Measurements from ENCODE around the gene ELP2.
"Not testable (repeated sequence)": the region's sequence is repeated elsewhere in the genome, so short reads cannot be mapped to it uniquely, and the experiment has no call there.

The ELP2 gene

DNA sequence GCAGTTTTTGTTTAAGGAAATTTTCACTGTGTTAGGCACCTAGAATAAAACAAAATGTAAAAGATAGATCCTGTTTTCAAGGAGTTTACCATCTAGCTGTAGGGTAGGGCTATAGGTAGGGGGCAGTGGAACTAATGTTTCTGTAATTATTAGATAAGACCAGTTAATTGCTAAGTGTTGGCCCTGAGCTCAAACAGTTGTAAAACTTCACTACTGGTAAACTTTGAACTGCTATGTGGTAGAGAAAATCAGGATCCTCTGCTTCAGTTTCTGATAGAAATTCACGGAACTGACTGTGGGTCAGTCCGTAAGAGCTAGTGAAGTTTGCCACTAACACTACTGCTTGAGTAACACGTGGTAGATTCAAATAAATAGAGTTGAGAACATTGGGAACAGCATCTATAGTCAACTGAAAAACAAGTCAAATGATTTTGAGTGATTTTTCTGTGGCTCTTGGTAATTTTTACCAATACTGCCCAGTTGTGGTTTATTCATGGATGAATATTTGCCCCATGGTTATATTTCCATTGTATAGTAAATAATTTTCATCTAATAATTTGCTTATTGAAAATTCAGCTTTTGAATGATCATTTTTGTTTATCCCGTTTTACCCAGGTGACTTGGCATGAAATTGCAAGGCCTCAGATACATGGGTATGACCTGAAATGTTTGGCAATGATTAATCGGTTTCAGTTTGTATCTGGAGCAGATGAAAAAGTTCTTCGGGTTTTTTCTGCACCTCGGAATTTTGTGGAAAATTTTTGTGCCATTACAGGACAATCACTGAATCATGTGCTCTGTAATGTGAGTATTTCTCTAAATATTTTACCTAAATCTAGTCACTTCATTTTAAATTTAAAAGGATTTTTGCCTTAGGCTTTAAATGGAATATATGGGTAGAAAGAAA, 26.4 kb downstream of the ELP2 start:
- DNase-seq (ENCODE audit: extremely low read depth in 1 of 2, low read depth in 1 of 2): no peak

DNA sequence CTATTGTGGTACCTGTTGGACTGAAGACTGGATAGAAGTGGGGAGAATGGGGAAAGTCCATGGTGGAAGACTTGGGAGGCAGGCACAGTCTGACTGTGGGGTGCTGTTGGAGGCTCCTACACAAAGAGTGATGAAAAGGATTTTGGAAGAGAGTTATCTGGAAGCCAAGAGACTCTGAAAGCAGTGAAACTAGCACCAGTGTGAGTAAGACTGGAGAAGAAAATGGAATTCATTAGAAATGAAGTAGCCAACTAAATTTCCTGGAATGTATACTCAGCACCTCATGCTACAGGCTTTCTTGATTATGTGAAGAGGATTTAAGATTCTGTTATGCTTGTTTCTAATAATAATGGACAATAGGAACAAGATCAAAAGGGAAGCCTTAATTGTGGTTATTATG, 27.7 kb downstream of the ELP2 start:
- no peak for DNase-seq (ENCODE audit: extremely low read depth in 1 of 2, low read depth in 1 of 2)

DNA sequence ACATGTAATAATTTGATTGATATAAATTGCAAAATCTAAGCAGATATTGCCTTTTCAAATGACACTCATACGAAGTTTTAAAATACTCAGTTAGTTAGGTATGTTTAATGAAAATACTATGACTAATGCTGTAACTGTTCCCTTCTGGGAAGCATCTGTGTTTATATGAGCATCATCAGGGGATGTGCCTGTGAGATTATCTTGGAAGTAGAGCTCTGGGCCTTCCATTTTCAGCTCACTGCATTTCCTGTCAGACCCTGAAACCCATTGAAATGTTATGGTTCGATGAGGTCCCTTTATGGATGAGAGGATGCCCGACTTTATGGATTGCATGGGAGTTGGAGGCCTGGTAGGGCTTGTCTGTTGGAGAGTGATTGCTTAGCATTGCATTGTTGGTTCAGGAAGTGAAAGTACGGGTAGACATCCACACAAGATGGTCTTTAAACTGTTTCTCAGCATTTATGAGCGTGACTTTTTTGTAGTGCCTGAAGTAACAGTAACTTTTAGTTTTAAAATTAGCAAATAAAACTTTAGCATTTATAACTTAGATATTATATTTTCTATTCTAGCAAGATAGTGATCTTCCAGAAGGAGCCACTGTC, 28.7 kb downstream of the ELP2 start:
- DNase-seq (ENCODE audit: extremely low read depth in 1 of 2, low read depth in 1 of 2): no peak

DNA sequence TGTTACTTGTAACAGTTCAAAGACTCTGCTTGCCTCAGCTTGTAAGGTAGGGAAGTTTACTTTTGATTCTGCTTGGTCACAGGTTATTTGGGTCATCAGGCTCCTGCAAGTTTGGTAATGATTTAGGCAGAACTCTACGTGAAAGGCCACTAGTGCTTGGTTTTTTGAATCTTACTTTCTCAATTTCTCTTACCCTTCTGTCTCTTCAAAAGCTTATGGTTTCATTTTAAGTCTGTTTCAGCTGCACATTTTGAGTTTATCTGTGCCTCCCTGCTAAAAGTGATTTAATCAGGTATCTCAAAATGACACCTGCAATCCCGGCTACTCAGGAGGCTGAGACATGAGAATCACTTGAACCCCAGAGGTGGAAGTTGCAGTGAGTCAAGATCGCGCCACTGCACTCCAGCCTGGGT, 31.3 kb downstream of the ELP2 start:
- DNase-seq (ENCODE audit: extremely low read depth in 1 of 2, low read depth in 1 of 2): no peak

DNA sequence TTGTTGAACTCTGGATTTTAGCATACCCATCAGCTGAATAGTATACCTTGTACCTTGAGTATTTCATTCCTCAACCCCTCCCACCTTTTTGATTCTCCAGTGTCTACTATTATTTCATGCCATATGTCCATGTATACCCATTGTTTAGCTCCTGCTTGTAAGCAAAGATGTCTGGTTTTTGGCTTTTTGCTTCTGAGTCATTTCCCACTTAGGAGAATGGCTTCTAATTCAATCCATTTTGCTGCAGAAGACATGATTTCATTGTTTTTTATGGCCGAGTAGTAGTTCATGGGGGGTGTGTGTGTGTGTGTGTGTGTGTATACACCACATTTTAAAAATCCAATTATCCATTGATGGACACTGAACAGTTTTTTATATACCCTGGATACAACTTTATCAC, 33.3 kb downstream of the ELP2 start:
- no peak for DNase-seq (ENCODE audit: extremely low read depth in 1 of 2, low read depth in 1 of 2)

DNA sequence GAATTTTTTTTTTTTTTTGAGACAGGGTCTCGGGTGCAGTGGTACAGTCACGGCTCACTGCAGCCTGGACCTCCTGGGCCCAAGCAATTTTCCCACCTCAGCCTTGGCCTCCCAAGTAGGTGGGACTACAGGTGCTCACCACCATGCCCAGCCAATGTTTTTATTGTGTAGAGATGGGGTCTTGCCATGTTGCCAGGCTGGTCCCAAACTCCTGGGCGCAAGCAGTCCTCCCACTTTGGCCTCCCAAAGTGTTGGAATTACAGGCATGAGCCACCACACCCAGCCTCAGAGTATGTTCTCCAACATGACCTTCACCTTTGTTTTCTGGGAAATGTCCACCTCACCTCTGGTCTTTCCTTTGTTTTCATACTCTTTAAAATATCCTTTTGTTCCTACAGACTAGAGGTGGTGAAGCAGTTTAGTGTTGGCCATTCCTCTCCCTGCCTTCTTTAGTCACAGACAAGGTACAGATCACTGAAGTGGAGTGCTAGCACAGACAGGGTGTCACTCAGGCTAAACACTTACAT, 38.1 kb downstream of the ELP2 start:
- no peak for DNase-seq (ENCODE audit: extremely low read depth in 1 of 2, low read depth in 1 of 2)

DNA sequence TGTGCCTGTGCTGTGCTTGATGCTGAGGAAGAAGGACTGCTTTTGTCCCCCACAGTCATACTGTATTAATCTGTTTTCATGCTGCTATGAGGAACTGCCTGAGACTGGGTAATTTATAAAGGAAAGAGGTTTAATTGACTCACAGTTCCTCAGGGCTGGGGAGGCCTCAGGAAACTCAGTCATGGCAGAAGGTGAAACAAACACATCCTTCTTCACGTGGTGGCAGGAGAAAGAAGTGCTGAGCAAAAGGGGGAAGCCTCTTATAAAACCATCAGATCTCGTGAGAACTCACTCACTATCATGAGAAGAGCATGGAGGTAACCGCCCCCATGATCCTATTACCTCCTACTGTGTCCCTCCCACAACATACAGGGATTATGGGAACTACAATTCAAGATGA, 38.6 kb downstream of the ELP2 start:
- DNase-seq (ENCODE audit: extremely low read depth in 1 of 2, low read depth in 1 of 2): not testable (repeated sequence)

DNA sequence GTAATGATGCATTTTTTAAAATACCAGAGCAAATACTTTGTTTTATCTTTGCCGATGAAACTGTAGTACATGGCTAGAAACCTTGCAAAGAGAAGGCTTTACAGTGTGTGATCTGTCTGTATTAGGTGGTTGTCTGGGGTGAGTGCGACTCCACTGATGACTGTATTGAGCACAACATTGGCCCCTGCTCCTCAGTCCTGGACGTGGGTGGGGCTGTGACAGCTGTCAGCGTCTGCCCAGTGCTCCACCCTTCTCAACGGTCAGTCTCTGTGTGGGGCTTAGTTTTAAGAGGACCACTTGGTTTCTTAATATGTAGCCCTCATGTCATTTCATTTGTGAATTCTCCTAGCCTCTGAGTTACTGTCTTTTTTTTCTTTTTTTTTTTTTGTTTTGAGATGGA, 40.2 kb downstream of the ELP2 start:
- DNase-seq (ENCODE audit: extremely low read depth in 1 of 2, low read depth in 1 of 2): no peak

DNA sequence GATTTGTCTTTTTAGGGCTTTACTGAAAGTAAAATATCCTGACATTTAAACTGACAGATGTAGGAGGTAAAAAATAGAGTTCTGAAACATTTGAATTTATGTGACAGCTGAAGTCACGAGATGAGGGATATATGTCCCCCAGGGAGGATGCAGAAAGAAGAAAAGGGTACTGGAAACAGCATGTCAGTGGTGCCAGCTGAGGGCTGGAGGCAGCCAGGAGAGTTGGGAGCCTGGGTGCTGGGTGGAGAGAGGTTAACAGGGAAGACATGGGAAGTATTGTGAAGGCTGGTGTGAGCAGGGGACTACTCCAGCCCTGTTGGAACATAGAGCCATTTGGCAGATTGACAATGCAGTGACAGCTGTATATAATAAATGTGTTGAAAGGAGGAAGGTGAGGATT, 45.8 kb downstream of the ELP2 start:
- DNase-seq (ENCODE audit: extremely low read depth in 1 of 2, low read depth in 1 of 2): no peak

DNA sequence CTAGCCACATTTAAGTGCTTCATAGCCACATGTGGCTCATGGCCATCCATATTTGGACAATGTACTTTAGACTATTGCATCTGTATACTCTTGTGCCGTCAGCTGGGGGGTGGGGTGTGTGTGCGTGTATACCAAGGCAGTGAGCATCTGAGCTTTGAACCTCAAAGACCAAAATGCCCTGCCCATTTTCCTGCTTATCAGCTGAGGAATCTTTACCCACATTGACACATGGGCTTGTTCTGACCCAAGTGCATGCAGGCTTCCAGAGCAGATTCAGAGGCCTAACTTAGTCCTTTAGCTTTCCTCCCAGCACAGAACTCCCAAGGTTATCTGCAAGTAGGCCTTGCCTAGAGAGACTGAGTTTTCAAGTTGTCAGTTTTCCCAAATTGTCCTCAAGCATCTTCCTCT, 46.5 kb downstream of the ELP2 start:
- DNase-seq (ENCODE audit: extremely low read depth in 1 of 2, low read depth in 1 of 2): no peak

DNA sequence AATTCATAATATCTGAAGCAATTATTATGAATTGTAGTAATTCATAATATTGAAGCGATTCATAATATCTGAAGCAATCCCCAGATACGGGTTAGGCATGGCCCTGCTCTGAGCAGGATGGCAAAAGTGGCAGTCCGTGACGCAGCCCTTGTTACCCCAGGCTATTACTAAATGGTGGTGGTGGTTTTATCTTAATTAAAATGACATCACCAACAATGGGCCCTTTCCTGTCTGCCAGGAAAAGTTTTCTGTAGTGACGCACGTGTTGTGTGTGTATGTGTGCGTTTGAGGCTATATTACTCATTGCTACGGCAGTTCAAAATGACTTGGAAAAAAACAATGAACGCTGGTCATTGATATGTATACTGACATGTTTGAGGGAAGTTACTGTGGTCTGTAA, 47.0 kb downstream of the ELP2 start:
- DNase-seq (ENCODE audit: extremely low read depth in 1 of 2, low read depth in 1 of 2): no peak

DNA sequence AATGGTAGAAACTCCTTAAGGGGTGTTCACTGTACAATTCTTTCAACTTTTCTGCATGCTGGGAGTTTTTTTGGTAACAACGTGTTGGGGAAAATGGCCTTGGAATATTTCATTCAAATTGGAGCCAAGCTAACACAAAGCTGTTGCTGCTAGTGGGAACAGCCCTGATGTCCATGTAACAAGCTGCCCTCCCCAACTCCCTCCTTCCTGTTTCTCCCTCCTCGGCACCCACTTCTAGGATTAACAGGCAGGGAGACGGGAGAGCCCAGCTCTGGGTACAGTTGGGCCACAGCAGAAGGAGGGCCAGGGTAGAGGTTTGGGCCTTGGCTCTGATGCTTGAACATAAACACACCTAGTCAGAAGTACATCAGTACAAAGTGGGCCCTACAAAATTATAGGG, 48.2 kb downstream of the ELP2 start:
- DNase-seq (ENCODE audit: extremely low read depth in 1 of 2, low read depth in 1 of 2): no peak

DNA sequence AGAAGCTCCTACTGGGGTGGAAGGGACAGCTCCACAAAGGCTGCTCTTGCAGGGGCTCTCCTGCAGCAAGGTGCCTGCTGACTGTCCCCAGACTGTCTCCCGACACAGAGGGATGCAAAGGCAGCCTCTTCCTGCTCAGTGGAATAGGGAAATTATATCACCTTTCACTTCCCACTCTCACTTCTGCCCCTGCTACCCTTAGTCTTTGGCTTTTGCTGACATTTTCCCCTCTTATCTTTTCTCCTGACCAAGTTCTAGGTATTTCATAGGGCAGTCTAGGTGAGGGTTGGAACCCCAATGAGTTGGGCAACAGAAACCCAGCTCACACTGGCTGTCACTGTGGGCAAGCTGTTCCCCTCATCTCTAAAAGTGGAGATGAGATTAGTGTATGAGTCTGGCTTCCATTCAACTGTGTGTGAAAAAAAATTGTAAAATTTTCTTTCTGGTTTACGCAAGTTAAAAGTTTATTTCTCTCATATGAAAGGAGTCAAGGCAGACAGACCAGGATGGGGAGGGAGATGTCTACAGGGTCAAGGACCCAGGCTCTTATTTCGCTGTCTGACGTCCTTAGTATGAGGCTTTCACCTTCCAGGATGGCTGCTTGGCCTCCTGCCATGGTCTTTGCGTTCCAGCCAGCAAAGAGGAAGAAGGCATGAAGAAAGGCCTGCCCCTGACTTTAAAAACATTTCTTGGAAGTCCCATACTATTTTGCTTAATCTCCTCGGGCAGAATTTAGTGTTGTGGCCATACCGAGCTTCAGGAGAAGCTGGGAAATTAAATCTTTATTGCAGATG, 50.1 kb downstream of the ELP2 start:
- no peak for DNase-seq (ENCODE audit: extremely low read depth in 1 of 2, low read depth in 1 of 2)

DNA sequence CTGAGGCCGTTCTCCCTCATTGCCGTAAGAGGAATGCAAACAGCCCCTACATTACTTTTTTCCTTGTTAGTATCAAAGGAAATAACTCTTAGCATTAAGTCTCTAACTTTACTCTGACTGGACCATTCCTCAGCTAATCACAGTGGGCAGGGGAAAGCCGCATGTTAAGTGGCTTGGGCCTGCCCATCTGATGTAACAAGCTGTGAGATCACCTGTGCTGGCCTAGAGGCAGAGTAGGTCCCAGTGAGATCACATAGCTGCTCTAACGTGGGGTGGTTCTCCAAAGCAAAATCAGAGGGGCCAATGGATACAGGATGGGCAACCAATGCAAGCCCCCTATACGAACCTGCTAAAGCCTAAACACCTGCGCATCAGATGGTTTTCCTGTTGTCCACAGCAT, 51.7 kb downstream of the ELP2 start:
- no peak for DNase-seq (ENCODE audit: extremely low read depth in 1 of 2, low read depth in 1 of 2)

DNA sequence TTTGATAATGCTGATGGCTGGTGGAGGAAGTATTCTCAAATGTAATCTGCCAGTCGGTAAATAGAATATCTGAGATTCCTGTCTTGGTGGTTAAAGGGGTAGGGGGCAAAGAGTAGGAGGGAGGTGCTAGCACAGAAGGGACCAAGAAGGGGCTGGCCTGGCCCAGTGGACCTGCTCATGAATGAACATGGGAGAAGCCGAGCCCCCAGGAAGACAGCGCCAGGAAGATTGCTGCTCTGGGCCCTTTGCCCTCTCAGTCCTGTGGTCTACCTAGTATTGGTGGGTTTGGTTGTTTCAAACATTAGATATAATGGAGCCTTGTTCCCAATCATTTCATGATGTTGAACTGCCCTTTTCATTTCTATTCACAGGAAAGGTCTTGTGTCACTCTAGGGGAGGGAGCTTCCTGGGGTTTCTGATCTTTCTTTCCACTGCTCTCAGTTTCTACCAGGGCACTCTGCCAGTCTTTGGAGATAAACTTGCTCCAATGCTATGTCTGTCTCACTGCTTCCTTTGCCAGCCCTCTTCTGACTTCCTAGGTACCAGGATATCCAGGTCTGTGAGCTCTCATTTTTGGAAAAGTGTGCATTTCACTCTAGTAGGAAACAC, 52.3 kb downstream of the ELP2 start:
- DNase-seq (ENCODE audit: extremely low read depth in 1 of 2, low read depth in 1 of 2): no peak

DNA sequence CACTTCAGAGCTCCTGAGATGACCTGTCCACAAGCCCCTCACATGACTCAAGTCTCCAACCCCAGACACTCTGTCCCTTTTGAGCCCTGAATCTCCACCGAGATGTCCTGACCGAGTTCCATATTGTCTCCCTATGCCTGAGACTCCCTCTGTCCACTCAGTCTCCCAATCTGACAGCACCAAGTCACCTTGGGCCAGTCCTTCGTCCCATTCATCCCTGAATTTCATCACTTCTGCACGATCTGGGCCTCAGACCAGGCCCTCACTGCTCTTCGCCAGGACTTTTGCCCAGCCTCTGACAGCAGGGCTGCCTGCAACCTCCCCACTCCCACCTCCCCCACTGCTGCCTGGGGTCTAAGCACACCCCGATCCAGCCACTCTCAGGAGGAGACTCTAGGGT, 53.3 kb downstream of the ELP2 start:
- no peak for DNase-seq (ENCODE audit: extremely low read depth in 1 of 2, low read depth in 1 of 2)

DNA sequence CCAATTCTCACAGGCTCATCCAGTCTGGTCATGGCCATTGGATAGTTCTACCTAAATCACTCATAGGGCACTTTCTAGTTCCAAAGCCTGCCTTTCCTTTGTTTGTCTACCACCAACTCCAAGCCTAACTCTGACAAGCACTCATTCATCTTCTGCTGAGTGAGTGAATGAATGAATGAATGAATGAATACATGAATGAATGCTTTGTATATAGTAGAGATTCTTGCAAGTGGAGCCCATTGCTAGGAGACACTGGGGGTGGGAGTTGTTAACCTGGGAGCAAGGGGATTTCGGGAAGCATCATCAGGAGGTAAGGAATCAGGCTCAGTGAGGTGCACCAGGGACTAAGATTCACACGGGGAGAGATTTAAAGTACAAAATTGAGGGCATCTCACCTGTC, 54.3 kb downstream of the ELP2 start:
- no peak for DNase-seq (ENCODE audit: extremely low read depth in 1 of 2, low read depth in 1 of 2)

DNA sequence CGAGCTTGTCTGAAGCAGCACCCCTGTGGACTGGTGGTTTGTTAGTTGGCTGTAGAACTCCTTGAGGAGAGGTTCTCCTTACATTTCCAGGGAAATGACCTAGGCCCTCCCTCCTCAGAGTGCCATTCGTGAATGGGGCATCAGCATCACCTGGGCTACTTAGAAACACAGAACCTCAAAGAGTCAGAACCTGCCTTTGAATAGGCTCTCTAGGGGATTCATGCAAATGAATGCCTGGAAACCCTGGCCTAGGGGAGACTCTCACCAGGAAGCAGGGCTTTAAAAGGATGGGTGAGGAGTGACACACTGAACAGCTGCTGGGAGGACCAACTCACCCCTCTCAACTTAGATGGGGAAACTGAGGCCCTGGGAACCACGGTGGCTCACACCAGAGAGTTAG, 55.5 kb downstream of the ELP2 start:
- DNase-seq (ENCODE audit: extremely low read depth in 1 of 2, low read depth in 1 of 2): no peak

DNA sequence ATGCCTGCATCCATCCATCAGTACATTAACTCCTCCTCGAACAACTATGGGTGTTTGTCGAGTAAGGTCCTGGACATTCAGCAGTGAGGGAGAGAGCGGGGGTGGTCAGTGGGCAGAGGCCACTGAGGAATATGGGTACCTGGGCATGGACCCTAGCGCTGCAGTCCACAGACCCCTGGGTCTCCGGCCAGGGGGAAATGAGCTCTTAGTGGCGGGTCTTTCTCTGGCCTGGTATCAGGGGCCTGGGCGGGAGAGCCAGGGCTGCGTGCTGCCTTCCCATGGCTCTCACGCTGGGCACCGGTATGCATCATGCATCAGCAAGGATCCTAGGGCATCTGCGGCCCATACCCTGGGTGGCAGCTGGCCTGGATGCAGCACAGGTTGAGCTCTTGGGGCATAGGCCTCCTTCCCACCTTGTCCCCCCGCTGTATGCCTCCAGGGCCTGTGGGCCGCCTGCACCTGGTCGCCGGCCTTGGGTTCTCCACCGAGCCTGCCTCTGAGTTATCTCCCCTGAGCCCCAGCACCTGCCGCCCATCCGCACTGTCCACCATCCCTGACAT, 56.3 kb downstream of the ELP2 start:
- DNase-seq (ENCODE audit: extremely low read depth in 1 of 2, low read depth in 1 of 2): no peak

DNA sequence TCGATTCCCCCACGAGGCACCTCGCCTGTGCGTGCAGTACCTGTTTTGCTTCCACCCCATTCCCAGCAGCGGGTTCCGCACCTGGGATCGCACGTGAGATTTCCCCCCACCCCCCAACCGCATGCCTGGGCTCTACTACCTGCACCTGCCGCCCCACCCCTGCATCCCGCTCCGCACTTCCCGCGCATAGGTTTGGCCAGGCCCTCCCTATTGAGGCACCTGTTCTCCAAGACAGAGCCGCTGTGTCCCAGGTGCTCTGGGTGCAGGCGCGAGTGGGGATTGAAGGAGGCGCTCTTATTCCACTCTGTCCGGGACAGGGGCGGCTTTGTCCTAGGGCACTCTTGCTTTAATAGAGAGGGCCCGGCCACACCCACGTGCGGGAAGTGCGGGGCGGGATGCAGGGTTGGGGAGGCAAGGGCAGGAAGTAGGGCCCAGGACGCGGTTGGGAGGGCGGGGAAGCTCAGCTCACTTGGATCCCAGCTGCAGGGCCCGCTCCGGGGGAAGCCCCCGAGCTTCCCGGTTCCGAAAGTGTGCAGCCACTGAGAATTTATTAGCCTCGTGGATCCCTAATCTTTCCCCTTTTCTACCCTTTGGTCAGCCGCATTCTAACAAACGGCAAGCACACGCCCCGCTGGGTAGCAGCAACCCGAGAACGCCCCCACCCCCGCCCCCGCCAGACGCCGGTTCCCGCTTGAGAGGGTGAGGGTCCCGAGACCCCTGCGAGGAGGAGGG, 56.9 kb downstream of the ELP2 start:
- no peak for DNase-seq (ENCODE audit: extremely low read depth in 1 of 2, low read depth in 1 of 2)
